GM12878 (cell line): Measurements from ENCODE around the gene ARL14EP. TPM values are rescaled to one million over a fixed set of nuclear protein-coding genes. Genes with fewer than 3 reads are reported as not detected.

Source experiments
- ATAC-seq: fragments of 200-7000 bp; cut with Tn5 transposase; 3 replicates; pipeline ENCODE4 v1.9.1; 2020; ENCODE audit warnings: mild to moderate bottlenecking, moderate library complexity
- BruUV-seq: library from RNA; stranded (reverse); fragments of 400-500 nt; replicated peaks from 2 replicates; lab custom pipeline; 2021; lab: Mats Ljungman, UMichigan
- CTCF ChIA-PET: fragments of 300-600 bp; sonication (Branson Sonifier 250); formaldehyde crosslinking; extraction: SDS; loops from one replicate; lab custom pipeline; 2021; ENCODE audit warnings: inconsistent platforms; lab: Yijun Ruan, JAX
- POLR2A ChIA-PET: fragments of 350-600 bp; formaldehyde crosslinking; extraction: SDS; loops from one replicate; lab custom pipeline; 2021; ENCODE audit warnings: inconsistent platforms; lab: Charles Lee
- RAD21 ChIA-PET: fragments of 300-600 bp; sonication (Branson Sonifier 250); formaldehyde crosslinking; loops from one replicate; lab custom pipeline; 2023; ENCODE audit warnings: antibody characterized with exemption; ENCODE audit not compliant: unreplicated experiment; lab: Charles Lee
- SMC1A ChIA-PET: fragments of 300-600 bp; sonication (Branson Sonifier 250); formaldehyde crosslinking; loops from one replicate; lab custom pipeline; 2023; ENCODE audit not compliant: unreplicated experiment, uncharacterized antibody; lab: Charles Lee
- DNase-seq: peaks from one replicate; pipeline ENCODE4 v3.0.0-alpha.2; 2011; ENCODE audit warnings: low read depth, low spot score
- FAIRE-seq: peaks from 3 replicates; lab custom pipeline; 2011; peaks lifted over from hg19 to GRCh38; lab: Jason Lieb, UNC
- H2AFZ ChIP-seq: 2 replicates; pipeline ENCODE4 v1.6.0; 2011; ENCODE audit warnings: low read depth, low read length, control low read depth; ENCODE audit not compliant: control insufficient read depth
- H3K27ac ChIP-seq: 2 replicates; pipeline ENCODE4 v1.5.1; 2011; ENCODE audit warnings: control low read depth; ENCODE audit not compliant: control insufficient read depth, insufficient read depth
- H3K27me3 ChIP-seq, 2 experiments: replicated peaks in 1 of 2; 2 replicates each; pipeline versions ENCODE4 v1.6.0 to v1.6.1; 2011; ENCODE audit warnings: low read length in 1 of 2; ENCODE audit not compliant: control insufficient read depth in 2 of 2, insufficient read depth in 2 of 2
- H3K36me3 ChIP-seq, 2 experiments: 2 replicates each; pipeline ENCODE4 v1.5.1; 2011; ENCODE audit warnings: low read length in 1 of 2; ENCODE audit not compliant: control insufficient read depth in 2 of 2, insufficient read depth in 2 of 2
- H3K4me1 ChIP-seq: 2 replicates; pipeline ENCODE4 v1.6.1; 2011; ENCODE audit warnings: mild to moderate bottlenecking, low read length, moderate library complexity, mixed read lengths; ENCODE audit not compliant: control insufficient read depth, insufficient read depth
- H3K4me2 ChIP-seq: 2 replicates; pipeline ENCODE4 v1.6.0; 2011; ENCODE audit warnings: control low read depth; ENCODE audit not compliant: control insufficient read depth, insufficient read depth
- H3K4me3 ChIP-seq: fragments of 200-600 bp; sonication (generic); 2 replicates; pipeline ENCODE4 v1.5.1; 2016
- H3K79me2 ChIP-seq: 2 replicates; pipeline ENCODE4 v1.6.0; 2011; ENCODE audit warnings: low read length; ENCODE audit not compliant: control insufficient read depth, insufficient read depth
- H3K9ac ChIP-seq: 2 replicates; pipeline ENCODE4 v1.8.0; 2011; ENCODE audit warnings: low read length, control low read depth, mixed read lengths; ENCODE audit not compliant: control insufficient read depth, insufficient read depth
- H3K9me3 ChIP-seq: replicated peaks from 3 replicates; pipeline ENCODE4 v1.5.1; 2011; ENCODE audit warnings: mild to moderate bottlenecking, low read length; ENCODE audit not compliant: control insufficient read depth, insufficient read depth
- H4K20me1 ChIP-seq: 2 replicates; pipeline ENCODE4 v1.6.0; 2011; ENCODE audit not compliant: control insufficient read depth, insufficient read depth
- CBX3 ChIP-seq: fragments of 200-600 bp; sonication (generic); IDR thresholded peaks from 2 replicates; pipeline ENCODE4 v1.6.1; 2016; ENCODE audit warnings: low read depth, borderline replicate concordance
- CREB1 ChIP-seq: IDR thresholded peaks from 2 replicates; pipeline ENCODE4 v1.6.1; 2012; ENCODE audit warnings: low read depth, mild to moderate bottlenecking, inconsistent platforms
- ETV6 ChIP-seq, 2 experiments: fragments of 450-650 bp in 1 of 2; IDR thresholded peaks in 1 of 2; conservative IDR thresholded peaks in 1 of 2; 2 replicates each; pipeline ENCODE4 v1.6.1; 2014; ENCODE audit warnings: antibody characterized with exemption in 1 of 2, borderline replicate concordance in 1 of 2, low read depth in 1 of 2, mild to moderate bottlenecking in 1 of 2, moderate library complexity in 1 of 2
- IKZF1 ChIP-seq: fragments of 450-650 bp; conservative IDR thresholded peaks from 2 replicates; pipeline ENCODE4 v1.6.1; 2017; ENCODE audit warnings: antibody characterized with exemption, mild to moderate bottlenecking
- KLF5 ChIP-seq: fragments of 450-650 bp; IDR thresholded peaks from 2 replicates; pipeline ENCODE4 v1.6.1; 2014; ENCODE audit warnings: mild to moderate bottlenecking; ENCODE audit not compliant: partially characterized antibody
- MTA3 ChIP-seq: IDR thresholded peaks from 2 replicates; pipeline ENCODE4 v1.6.1; 2012; ENCODE audit warnings: low read length, inconsistent platforms, borderline replicate concordance
- RAD21 ChIP-seq: IDR thresholded peaks from 2 replicates; pipeline ENCODE4 v1.6.1; 2011; ENCODE audit warnings: mild to moderate bottlenecking, low read depth, low read length, moderate library complexity; ENCODE audit not compliant: insufficient read depth
- SREBF1 ChIP-seq: IDR thresholded peaks from 2 replicates; pipeline ENCODE4 v1.6.1; 2012; ENCODE audit warnings: mild to moderate bottlenecking, low read length
- WGBS: methylation state at CpG from one replicate; pipeline ENCODE4 v1.1.6; 2016; ENCODE audit warnings: low lambda C conversion rate; ENCODE audit not compliant: insufficient replicate concordance, insufficient coverage; ENCODE audit errors: missing lambda C conversion rate; 5-methylcytosine and 5-hydroxymethylcytosine counted together
- in situ Hi-C: fragments of 300-500 bp; cut with MboI; formaldehyde crosslinking; loops from 9 replicates; pipeline ENCODE4 v1.14.3; 2018; ENCODE audit warnings: mixed read lengths
- intact Hi-C: fragments of 100-400 bp; cut with micrococcal nuclease; formaldehyde crosslinking; loops from one replicate; pipeline ENCODE4 v1.14.2; 2022; ENCODE audit not compliant: unreplicated experiment
- polyA plus RNA-seq, 11 experiments: library from polyadenylated mRNA; depleted of rRNA in 4 of 11; unstranded in 6 of 11; stranded (reverse) in 5 of 11; fragments of >200 nt; fragmentation: Nextera tagmentation in 4 of 11; fragmentation: Illumina TruSeq in 1 of 11; extraction: Ambion mirVana in 4 of 11; extraction: Trizol in 1 of 11; gene quantifications; 1 replicate in 1 of 11; 2 replicates in 10 of 11; pipeline versions ENCODE4 v1.2.1 to v1.2.3, GENCODE V29; 2011 to 2016; ENCODE audit warnings: inconsistent platforms in 2 of 11, missing spikeins in 2 of 11, low read depth in 1 of 11
- total RNA-seq, 4 experiments: library from RNA; depleted of rRNA in 3 of 4; stranded (reverse); fragments of >200 nt in 3 of 4; fragmentation: Illumina TruSeq in 1 of 4; extraction: Trizol in 1 of 4; gene quantifications; 2 replicates each; pipeline versions ENCODE4 v1.2.1 to v1.2.3, GENCODE V29; 2013 to 2021
- TF ChIP-seq, protein P1 (sequence below): fragments of 450-650 bp; conservative IDR thresholded peaks from 2 replicates; pipeline ENCODE4 v1.6.1; 2017; ENCODE audit warnings: mild to moderate bottlenecking, moderate library complexity
- TF ChIP-seq, protein P2 (sequence below): IDR thresholded peaks from 2 replicates; pipeline ENCODE4 v1.6.1; 2012; ENCODE audit warnings: low read depth, low read length, improper control_type of control experiment
- TF ChIP-seq, protein P3 (sequence below): IDR thresholded peaks from 2 replicates; pipeline ENCODE4 v1.6.1; 2012; ENCODE audit warnings: improper control_type of control experiment, low read depth, low read length; ENCODE audit not compliant: insufficient replicate concordance

ARL14EP gene
- total and polyA plus RNA-seq, 10 of the 15 experiments (the other 5 are each of a cell fraction or from before 2014, with no cell fraction given) = 18.1 to 59.8 (median 42.8) TPM

DNA sequence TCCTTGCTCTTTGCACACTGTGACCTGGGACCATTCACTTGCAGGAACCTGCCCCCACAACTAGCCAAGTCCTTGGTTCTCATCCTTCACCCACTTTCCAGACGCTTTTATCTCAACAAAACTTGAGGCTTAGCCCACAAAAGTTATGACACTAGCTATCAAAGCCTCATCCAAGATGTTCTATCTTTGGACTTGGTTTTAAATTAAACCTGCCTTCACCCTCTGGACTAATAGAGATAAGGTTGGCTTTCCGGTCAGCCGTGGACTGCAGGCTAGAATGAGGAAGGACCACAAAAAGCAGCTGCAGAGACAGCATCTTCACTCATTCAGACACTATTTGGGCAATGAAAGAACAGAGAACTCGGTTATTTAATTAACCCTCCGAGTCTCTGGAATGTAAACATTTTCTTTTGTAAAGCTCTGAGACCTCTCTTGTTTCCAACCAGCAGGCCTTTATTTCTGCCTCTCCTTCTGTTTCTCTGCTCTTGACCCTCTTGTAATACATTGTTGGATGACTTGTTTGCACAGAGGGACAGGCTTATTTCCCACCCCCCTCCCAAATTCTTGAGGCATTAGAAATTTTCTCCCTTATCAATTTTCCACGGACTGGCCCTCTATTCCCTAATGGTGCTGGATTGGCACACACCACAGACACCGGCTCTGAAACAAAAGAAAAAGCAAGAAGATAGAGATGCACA lies 41.4 kb downstream of the ARL14EP start (continued):
- TF ChIP-seq, protein P1, sequence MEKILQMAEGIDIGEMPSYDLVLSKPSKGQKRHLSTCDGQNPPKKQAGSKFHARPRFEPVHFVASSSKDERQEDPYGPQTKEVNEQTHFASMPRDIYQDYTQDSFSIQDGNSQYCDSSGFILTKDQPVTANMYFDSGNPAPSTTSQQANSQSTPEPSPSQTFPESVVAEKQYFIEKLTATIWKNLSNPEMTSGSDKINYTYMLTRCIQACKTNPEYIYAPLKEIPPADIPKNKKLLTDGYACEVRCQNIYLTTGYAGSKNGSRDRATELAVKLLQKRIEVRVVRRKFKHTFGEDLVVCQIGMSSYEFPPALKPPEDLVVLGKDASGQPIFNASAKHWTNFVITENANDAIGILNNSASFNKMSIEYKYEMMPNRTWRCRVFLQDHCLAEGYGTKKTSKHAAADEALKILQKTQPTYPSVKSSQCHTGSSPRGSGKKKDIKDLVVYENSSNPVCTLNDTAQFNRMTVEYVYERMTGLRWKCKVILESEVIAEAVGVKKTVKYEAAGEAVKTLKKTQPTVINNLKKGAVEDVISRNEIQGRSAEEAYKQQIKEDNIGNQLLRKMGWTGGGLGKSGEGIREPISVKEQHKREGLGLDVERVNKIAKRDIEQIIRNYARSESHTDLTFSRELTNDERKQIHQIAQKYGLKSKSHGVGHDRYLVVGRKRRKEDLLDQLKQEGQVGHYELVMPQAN = no peak
- TF ChIP-seq SREBF1 = no peak

DNA sequence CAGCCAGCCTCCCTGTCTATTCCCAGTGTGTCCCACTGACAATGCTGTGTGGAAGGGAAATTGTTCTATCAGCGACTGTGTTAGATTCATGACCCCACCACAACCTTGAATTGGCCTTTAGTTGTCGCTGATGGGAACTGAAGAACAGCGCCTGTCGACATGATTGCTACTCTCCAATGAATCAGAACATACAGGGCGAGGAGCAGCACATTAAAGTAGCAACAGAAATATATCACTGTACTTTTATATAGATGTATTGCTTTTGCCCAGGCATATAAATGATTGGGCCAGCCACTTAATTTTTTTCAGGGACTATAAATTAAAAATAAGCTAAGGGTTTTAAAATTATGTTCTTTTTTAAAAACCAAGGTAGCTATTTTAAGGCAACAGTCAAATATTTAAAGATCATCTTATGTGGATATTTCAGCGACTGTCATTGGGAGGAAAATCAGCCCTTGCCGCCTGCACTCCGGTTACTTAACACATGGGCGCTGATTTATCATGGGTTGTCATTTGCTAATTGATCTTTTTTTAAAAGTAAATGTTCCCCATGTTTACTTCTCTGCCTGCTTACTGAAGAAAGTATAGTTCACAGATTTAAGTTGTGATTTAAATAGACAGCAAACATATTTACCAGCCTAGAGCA lies 42.1 kb downstream of the ARL14EP start:
- in situ Hi-C loops (no loop called here), intact Hi-C loops (no loop called here)
- Histone ChIP-seq H3K79me2 (no peaks in the 10 kb centered on the region), H3K4me2 (no peak overlapping the region), H3K4me3 (no peak overlapping the region), H3K9ac (no peak overlapping the region), H3K9me3 (no peaks in the 10 kb centered on the region), H3K36me3 (no peaks in the 10 kb centered on the region), H3K4me1 (peaks cover 5% of the 10 kb centered on the region; the same call in 1 of the 2 replicates), H2AFZ (no peak overlapping the region), H3K27me3 (no peaks in the 10 kb centered on the region; a peak in 1 of 4 replicates), H4K20me1 (no peaks in the 10 kb centered on the region), H3K27ac (no peak overlapping the region)
- POLR2A ChIA-PET = no interaction called here
- RAD21 ChIA-PET = no interaction called here
- no peak for FAIRE-seq
- TF ChIP-seq ETV6 (conservative IDR thresholded peaks at IDR 0.05 in 1 of 2, IDR thresholded peaks at IDR 0.05 in 1 of 2; ENCODE audit: borderline replicate concordance in 1 of 2, low read depth in 1 of 2) (no peak), MTA3 (no peak), CBX3 (no peak), KLF5 (no peak), RAD21 (no peak), IKZF1 (no peak), CREB1 (no peak)
- TF ChIP-seq, protein P2, sequence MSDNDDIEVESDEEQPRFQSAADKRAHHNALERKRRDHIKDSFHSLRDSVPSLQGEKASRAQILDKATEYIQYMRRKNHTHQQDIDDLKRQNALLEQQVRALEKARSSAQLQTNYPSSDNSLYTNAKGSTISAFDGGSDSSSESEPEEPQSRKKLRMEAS = no peak
- TF ChIP-seq, protein P3, sequence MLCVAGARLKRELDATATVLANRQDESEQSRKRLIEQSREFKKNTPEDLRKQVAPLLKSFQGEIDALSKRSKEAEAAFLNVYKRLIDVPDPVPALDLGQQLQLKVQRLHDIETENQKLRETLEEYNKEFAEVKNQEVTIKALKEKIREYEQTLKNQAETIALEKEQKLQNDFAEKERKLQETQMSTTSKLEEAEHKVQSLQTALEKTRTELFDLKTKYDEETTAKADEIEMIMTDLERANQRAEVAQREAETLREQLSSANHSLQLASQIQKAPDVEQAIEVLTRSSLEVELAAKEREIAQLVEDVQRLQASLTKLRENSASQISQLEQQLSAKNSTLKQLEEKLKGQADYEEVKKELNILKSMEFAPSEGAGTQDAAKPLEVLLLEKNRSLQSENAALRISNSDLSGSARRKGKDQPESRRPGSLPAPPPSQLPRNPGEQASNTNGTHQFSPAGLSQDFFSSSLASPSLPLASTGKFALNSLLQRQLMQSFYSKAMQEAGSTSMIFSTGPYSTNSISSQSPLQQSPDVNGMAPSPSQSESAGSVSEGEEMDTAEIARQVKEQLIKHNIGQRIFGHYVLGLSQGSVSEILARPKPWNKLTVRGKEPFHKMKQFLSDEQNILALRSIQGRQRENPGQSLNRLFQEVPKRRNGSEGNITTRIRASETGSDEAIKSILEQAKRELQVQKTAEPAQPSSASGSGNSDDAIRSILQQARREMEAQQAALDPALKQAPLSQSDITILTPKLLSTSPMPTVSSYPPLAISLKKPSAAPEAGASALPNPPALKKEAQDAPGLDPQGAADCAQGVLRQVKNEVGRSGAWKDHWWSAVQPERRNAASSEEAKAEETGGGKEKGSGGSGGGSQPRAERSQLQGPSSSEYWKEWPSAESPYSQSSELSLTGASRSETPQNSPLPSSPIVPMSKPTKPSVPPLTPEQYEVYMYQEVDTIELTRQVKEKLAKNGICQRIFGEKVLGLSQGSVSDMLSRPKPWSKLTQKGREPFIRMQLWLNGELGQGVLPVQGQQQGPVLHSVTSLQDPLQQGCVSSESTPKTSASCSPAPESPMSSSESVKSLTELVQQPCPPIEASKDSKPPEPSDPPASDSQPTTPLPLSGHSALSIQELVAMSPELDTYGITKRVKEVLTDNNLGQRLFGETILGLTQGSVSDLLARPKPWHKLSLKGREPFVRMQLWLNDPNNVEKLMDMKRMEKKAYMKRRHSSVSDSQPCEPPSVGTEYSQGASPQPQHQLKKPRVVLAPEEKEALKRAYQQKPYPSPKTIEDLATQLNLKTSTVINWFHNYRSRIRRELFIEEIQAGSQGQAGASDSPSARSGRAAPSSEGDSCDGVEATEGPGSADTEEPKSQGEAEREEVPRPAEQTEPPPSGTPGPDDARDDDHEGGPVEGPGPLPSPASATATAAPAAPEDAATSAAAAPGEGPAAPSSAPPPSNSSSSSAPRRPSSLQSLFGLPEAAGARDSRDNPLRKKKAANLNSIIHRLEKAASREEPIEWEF = no peak
- no peak for DNase-seq
- SMC1A ChIA-PET = interaction anchor here (2.0 kb wide), 1 partner anchor 10 kb away, joined by 5 read pairs; no protein-coding TSS in a partner anchor
- no peak for ATAC-seq
- BruUV-seq = no TSS peak
- 54% methylated on average over 9 of the region's 9 CpGs for WGBS
- CTCF ChIA-PET = interaction anchor here (1.0 kb wide), 1 partner anchor 20 kb away, joined by 4 read pairs; no protein-coding TSS in a partner anchor
